ENCODE results near the gene MRPS2. TPM values are rescaled to one million over a fixed set of nuclear protein-coding genes. Genes with fewer than 3 reads are reported as not detected.

MRPS2 gene
- total and polyA plus RNA-seq, 2 of the 4 experiments (the other 2 are of a cell fraction), result 53.1 to 104 TPM

GRCh38 chr9:135505406-135506187, 5.1 kb downstream of the MRPS2 start:
- no peak overlapping the region for H4K8ac ChIP-seq (ENCODE audit: low read depth in 2 of 2, low read length in 2 of 2)

More at GRCh38 chr9:135505406-135506187, 5.1 kb downstream of the MRPS2 start:
- no peak overlapping the region for H2BK5ac ChIP-seq (ENCODE audit: low read depth, low read length, poor library complexity, severe bottlenecking)
- no peak overlapping the region for H2BK15ac ChIP-seq (ENCODE audit: low read depth, low read length)
- H2BK120ac ChIP-seq (ENCODE audit: low read depth, low read length), result no peak overlapping the region
- intact Hi-C loops (cut with micrococcal nuclease), result no loop called here
- no peak overlapping the region for H4K91ac ChIP-seq (ENCODE audit: insufficient read depth, low read depth, low read length)
- WGBS, 2 experiments (ENCODE audit: extremely low coverage in 2 of 2, insufficient read length in 1 of 2), result 90% methylated on average over 14 of the region's 24 CpGs; no CpG with 5 or more reads in 1 of the 2 experiments
- dilution Hi-C loops (cut with HindIII; ENCODE audit: low sequenced_read_pairs, unreplicated experiment), result no loop called here
- ATAC-seq (ENCODE audit: low read depth) (no peak), DNase-seq (no peak)
- H3K9me1 ChIP-seq (ENCODE audit: insufficient read depth, low read length), result no peaks in the 10 kb centered on the region
- TF ChIP-seq USF2 (IDR thresholded peaks at IDR 0.05; ENCODE audit: low read depth, low read length) (no peak), CTCF (conservative IDR thresholded peaks at IDR 0.05; ENCODE audit: low read depth, low read length) (no peak), RFX5 (IDR thresholded peaks at IDR 0.05; ENCODE audit: low read depth, low read length) (no peak), MXI1 (IDR thresholded peaks at IDR 0.05; ENCODE audit: borderline replicate concordance, low read depth, low read length) (no peak), SMC3 (IDR thresholded peaks at IDR 0.05; ENCODE audit: low read depth, low read length) (no peak), BHLHE40 (IDR thresholded peaks at IDR 0.05; ENCODE audit: low read depth, low read length) (no peak), RCOR1 (IDR thresholded peaks at IDR 0.05; ENCODE audit: insufficient replicate concordance, low read length) (no peak), NFE2L2 (IDR thresholded peaks at IDR 0.05; ENCODE audit: low read depth, low read length) (no peak), FOS (IDR thresholded peaks at IDR 0.05; ENCODE audit: low read depth, low read length) (no peak), MAFK (IDR thresholded peaks at IDR 0.05; ENCODE audit: low read depth, low read length) (no peak)
- TF ChIP-seq, protein P1, sequence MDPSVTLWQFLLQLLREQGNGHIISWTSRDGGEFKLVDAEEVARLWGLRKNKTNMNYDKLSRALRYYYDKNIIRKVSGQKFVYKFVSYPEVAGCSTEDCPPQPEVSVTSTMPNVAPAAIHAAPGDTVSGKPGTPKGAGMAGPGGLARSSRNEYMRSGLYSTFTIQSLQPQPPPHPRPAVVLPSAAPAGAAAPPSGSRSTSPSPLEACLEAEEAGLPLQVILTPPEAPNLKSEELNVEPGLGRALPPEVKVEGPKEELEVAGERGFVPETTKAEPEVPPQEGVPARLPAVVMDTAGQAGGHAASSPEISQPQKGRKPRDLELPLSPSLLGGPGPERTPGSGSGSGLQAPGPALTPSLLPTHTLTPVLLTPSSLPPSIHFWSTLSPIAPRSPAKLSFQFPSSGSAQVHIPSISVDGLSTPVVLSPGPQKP (IDR thresholded peaks at IDR 0.05; ENCODE audit: borderline replicate concordance, low read depth, low read length), result no peak
- ChIA-PET CTCF (interaction anchor here (1.0 kb wide), 1 partner anchor 23 kb away, joined by 3 read pairs; no protein-coding TSS in a partner anchor), POLR2A (ENCODE audit: unreplicated experiment) (no interaction called here)
- H3K9ac ChIP-seq (ENCODE audit: low read depth, low read length), result no peak overlapping the region
- H2AFZ ChIP-seq (replicated peaks; ENCODE audit: low read length, poor library complexity), result no peak overlapping the region
- no peak overlapping the region for H3K56ac ChIP-seq (ENCODE audit: extremely low read depth, insufficient read depth, low read length)
- H3K14ac ChIP-seq (replicated peaks; ENCODE audit: low read depth, low read length), result no peak overlapping the region
- no peak overlapping the region for H2BK20ac ChIP-seq (ENCODE audit: low read depth, low read length)
- H3K23ac ChIP-seq (ENCODE audit: low read depth, low read length), result no peak overlapping the region
- no peak overlapping the region for H3K4me3 ChIP-seq (ENCODE audit: insufficient read depth, low read depth, low read length)
- no peak overlapping the region for H4K5ac ChIP-seq (ENCODE audit: low read depth, low read length)
- H3K4me2 ChIP-seq (ENCODE audit: low read depth, low read length), result no peak overlapping the region
- H4K20me1 ChIP-seq (ENCODE audit: insufficient read depth, low read length), result peaks cover 35% of the 10 kb centered on the region
- peak overlapping the region; percentile 55 for H2AK9ac ChIP-seq (replicated peaks; ENCODE audit: low read depth, low read length, poor library complexity)
- no peak overlapping the region for H3K4ac ChIP-seq (ENCODE audit: low read depth, low read length)
- no peaks in the 10 kb centered on the region for H3K9me3 ChIP-seq (ENCODE audit: control insufficient read depth, insufficient read depth, low read length)
- no peak overlapping the region for H3K27ac ChIP-seq (ENCODE audit: insufficient read depth, low read length)
- H3K27me3 ChIP-seq (ENCODE audit: control insufficient read depth, insufficient read depth, low read length), result peaks cover 2% of the 10 kb centered on the region; the same call in 1 of the 2 replicates
- in situ Hi-C loops (cut with MboI; ENCODE audit: low sequenced_read_pairs), result no loop called here
- peaks cover 4 to 37% of the 10 kb centered on the region in 2 experiments for H3K79me1 ChIP-seq (ENCODE audit: low read depth in 1 of 2, low read length in 2 of 2)
- peaks cover 27% of the 10 kb centered on the region for H3K36me3 ChIP-seq (ENCODE audit: control insufficient read depth, insufficient read depth, low read length)
- peaks cover 6% of the 10 kb centered on the region; the same call in 1 of the 2 replicates for H3K4me1 ChIP-seq (ENCODE audit: control insufficient read depth, insufficient read depth, low read length)
- no TSS peak for BruUV-seq (replicated peaks)
- no peak overlapping the region for H2AK5ac ChIP-seq (ENCODE audit: low read depth, low read length)
- no peak overlapping the region for H3K18ac ChIP-seq (ENCODE audit: low read depth, low read length)
